HepG2 (cell line): Measurements from ENCODE around the gene NR1I2. TPM values are rescaled to one million over a fixed set of nuclear protein-coding genes. Genes with fewer than 3 reads are reported as not detected.

ENCODE experiments used
- CHD4 ChIP-seq: fragments of 200-600 bp; sonication (generic); IDR thresholded peaks from 2 replicates; pipeline ENCODE4 v1.7.0; 2017; ENCODE audit warnings: mild to moderate bottlenecking, low read length, borderline replicate concordance
- EZH2 ChIP-seq: conservative IDR thresholded peaks from 2 replicates; pipeline ENCODE4 v1.6.1; 2012; ENCODE audit warnings: mild to moderate bottlenecking, low read depth, low read length, moderate library complexity
- FOSL1 ChIP-seq: sonication (generic); formaldehyde crosslinking; IDR thresholded peaks from 2 replicates; pipeline ENCODE4 v1.9.0; 2021; ENCODE audit warnings: missing genetic modification reagents, borderline replicate concordance
- HHEX ChIP-seq: IDR thresholded peaks from 2 replicates; pipeline ENCODE4 v1.6.1; 2016; ENCODE audit warnings: control low read depth
- JUND ChIP-seq: sonication (generic); formaldehyde crosslinking; IDR thresholded peaks from 2 replicates; pipeline ENCODE4 v1.8.0; 2022; ENCODE audit warnings: mild to moderate bottlenecking, missing genetic modification reagents
- MEIS1 ChIP-seq: sonication (generic); formaldehyde crosslinking; IDR thresholded peaks from 2 replicates; pipeline ENCODE4 v1.9.0; 2021; ENCODE audit warnings: mild to moderate bottlenecking, missing genetic modification reagents, moderate library complexity, borderline replicate concordance
- MTF2 ChIP-seq: sonication (generic); formaldehyde crosslinking; IDR thresholded peaks from 2 replicates; pipeline ENCODE4 v1.5.0; 2020; ENCODE audit warnings: missing genetic modification reagents, borderline replicate concordance
- NFKBIZ ChIP-seq: IDR thresholded peaks from 2 replicates; pipeline ENCODE4 v1.6.1; 2018; ENCODE audit warnings: missing genetic modification reagents, missing compliant biosample characterization
- NKX3-1 ChIP-seq: sonication (generic); formaldehyde crosslinking; IDR thresholded peaks from 2 replicates; pipeline ENCODE4 v1.5.0; 2020; ENCODE audit warnings: missing genetic modification reagents
- PAWR ChIP-seq: sonication (generic); formaldehyde crosslinking; IDR thresholded peaks from 2 replicates; pipeline ENCODE4 v1.4.0; 2020; ENCODE audit warnings: missing genetic modification reagents, mild to moderate bottlenecking, borderline replicate concordance
- PPARG ChIP-seq: conservative IDR thresholded peaks from 2 replicates; pipeline ENCODE4 v1.6.1; 2016; ENCODE audit warnings: missing biosample characterization, missing genetic modification reagents
- RFX3 ChIP-seq: IDR thresholded peaks from 2 replicates; pipeline ENCODE4 v1.6.1; 2016; ENCODE audit warnings: missing biosample characterization, missing genetic modification reagents
- ZNF180 ChIP-seq: sonication (generic); formaldehyde crosslinking; IDR thresholded peaks from 2 replicates; pipeline ENCODE4 v1.4.0; 2020; ENCODE audit warnings: low read depth, missing genetic modification reagents, borderline replicate concordance
- ZNF780A ChIP-seq: sonication (generic); formaldehyde crosslinking; IDR thresholded peaks from 2 replicates; pipeline ENCODE4 v1.8.0; 2022; ENCODE audit warnings: mild to moderate bottlenecking, missing genetic modification reagents, moderate library complexity
- polyA plus RNA-seq, 8 experiments: library from polyadenylated mRNA; depleted of rRNA in 3 of 8; stranded (reverse) in 7 of 8; unstranded in 1 of 8; fragments of >200 nt; fragmentation: Illumina TruSeq in 4 of 8; extraction: Trizol in 4 of 8; gene quantifications; 2 replicates each; pipeline versions ENCODE4 v1.2.1 to v1.2.3, GENCODE V29; 2011 to 2016; ENCODE audit warnings: low read depth in 4 of 8, missing spikeins in 1 of 8, mixed read lengths in 1 of 8; ENCODE audit not compliant: insufficient read depth in 1 of 8
- total RNA-seq, 5 experiments: library from RNA; depleted of rRNA; stranded (reverse); fragments of >200 nt; fragmentation: Illumina TruSeq; extraction: Trizol; gene quantifications; 2 replicates each; pipeline ENCODE4 v1.2.3, GENCODE V29; 2016; ENCODE audit warnings: low read depth in 1 of 5
- TF ChIP-seq, protein P1 (sequence below): IDR thresholded peaks from 2 replicates; pipeline ENCODE4 v1.6.1; 2016
- TF ChIP-seq, protein P2 (sequence below): sonication (generic); formaldehyde crosslinking; IDR thresholded peaks from 2 replicates; pipeline ENCODE4 v1.4.0; 2020; ENCODE audit warnings: missing genetic modification reagents
- TF ChIP-seq, protein P3 (sequence below): sonication (generic); formaldehyde crosslinking; IDR thresholded peaks from 2 replicates; pipeline ENCODE4 v1.4.0; 2020; ENCODE audit warnings: missing genetic modification reagents
- TF ChIP-seq, protein P4 (sequence below): sonication (generic); formaldehyde crosslinking; conservative IDR thresholded peaks from 2 replicates; pipeline ENCODE4 v1.8.1; 2023; ENCODE audit warnings: missing genetic modification reagents
- TF ChIP-seq, protein P5 (sequence below): sonication (generic); formaldehyde crosslinking; IDR thresholded peaks from 2 replicates; pipeline ENCODE4 v1.4.0; 2020; ENCODE audit warnings: mild to moderate bottlenecking, missing genetic modification reagents
- TF ChIP-seq, protein P6 (sequence below): sonication (generic); formaldehyde crosslinking; IDR thresholded peaks from 2 replicates; pipeline ENCODE4 v1.5.0; 2020; ENCODE audit warnings: mild to moderate bottlenecking, missing genetic modification reagents, moderate library complexity
- TF ChIP-seq, protein P7 (sequence below): sonication (generic); formaldehyde crosslinking; IDR thresholded peaks from 2 replicates; pipeline ENCODE4 v1.8.0; 2022; ENCODE audit warnings: missing genetic modification reagents, mild to moderate bottlenecking, borderline replicate concordance

NR1I2 gene
- total and polyA plus RNA-seq, 2 of the 13 experiments (the other 11 are each of a cell fraction or from before 2014, with no cell fraction given) = 8.8 to 13.4 TPM

DNA sequence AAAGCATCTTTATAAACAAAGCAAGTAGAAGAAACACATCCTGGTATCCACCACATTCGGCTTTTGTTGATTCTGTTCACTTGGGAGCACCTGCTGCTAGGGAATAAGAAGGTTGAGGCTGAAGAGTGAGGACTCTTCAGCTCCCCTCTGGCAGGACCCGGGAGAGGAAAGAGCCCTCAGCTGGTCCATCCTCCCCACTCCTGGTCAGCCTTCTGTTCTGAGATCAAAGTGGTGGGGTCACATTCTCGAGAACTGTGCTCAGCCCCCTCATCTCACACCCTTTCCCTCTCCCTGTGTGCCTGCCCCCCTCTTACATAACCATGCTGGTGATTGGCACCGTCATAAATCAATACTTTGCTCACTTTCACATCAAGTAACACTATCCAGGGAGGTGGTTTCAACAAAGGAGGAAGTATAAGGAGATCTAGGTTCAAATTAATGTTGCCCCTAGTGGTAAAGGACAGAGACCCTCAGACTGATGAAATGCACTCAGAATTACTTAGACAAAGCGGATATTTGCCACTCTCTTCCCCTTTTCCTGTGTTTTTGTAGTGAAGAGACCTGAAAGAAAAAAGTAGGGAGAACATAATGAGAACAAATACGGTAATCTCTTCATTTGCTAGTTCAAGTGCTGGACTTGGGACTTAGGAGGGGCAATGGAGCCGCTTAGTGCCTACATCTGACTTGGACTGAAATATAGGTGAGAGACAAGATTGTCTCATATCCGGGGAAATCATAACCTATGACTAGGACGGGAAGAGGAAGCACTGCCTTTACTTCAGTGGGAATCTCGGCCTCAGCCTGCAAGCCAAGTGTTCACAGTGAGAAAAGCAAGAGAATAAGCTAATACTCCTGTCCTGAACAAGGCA, at the start of gene NR1I2 (continued):
- TF ChIP-seq, protein P1, sequence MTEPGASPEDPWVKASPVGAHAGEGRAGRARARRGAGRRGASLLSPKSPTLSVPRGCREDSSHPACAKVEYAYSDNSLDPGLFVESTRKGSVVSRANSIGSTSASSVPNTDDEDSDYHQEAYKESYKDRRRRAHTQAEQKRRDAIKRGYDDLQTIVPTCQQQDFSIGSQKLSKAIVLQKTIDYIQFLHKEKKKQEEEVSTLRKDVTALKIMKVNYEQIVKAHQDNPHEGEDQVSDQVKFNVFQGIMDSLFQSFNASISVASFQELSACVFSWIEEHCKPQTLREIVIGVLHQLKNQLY (CRISPR knock-in tag) = no peak
- TF ChIP-seq PPARG (CRISPR knock-in tag) (0 out of 2 replicates have a peak, but pooled peaks have one; percentile 13), MEIS1 (CRISPR knock-in tag) (no peak), FOSL1 (CRISPR knock-in tag) (no peak), PAWR (CRISPR knock-in tag) (no peak), NKX3-1 (CRISPR knock-in tag) (no peak), ZNF780A (no peak), JUND (CRISPR knock-in tag) (no peak), ZNF180 (CRISPR knock-in tag) (no peak), MTF2 (CRISPR knock-in tag) (no peak), RFX3 (CRISPR knock-in tag) (no peak), EZH2 (no peak), HHEX (no peak), CHD4 (no peak), NFKBIZ (CRISPR knock-in tag) (no peak)
- TF ChIP-seq, protein P2, sequence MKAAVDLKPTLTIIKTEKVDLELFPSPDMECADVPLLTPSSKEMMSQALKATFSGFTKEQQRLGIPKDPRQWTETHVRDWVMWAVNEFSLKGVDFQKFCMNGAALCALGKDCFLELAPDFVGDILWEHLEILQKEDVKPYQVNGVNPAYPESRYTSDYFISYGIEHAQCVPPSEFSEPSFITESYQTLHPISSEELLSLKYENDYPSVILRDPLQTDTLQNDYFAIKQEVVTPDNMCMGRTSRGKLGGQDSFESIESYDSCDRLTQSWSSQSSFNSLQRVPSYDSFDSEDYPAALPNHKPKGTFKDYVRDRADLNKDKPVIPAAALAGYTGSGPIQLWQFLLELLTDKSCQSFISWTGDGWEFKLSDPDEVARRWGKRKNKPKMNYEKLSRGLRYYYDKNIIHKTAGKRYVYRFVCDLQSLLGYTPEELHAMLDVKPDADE (CRISPR knock-in tag) = no peak
- TF ChIP-seq, protein P3, sequence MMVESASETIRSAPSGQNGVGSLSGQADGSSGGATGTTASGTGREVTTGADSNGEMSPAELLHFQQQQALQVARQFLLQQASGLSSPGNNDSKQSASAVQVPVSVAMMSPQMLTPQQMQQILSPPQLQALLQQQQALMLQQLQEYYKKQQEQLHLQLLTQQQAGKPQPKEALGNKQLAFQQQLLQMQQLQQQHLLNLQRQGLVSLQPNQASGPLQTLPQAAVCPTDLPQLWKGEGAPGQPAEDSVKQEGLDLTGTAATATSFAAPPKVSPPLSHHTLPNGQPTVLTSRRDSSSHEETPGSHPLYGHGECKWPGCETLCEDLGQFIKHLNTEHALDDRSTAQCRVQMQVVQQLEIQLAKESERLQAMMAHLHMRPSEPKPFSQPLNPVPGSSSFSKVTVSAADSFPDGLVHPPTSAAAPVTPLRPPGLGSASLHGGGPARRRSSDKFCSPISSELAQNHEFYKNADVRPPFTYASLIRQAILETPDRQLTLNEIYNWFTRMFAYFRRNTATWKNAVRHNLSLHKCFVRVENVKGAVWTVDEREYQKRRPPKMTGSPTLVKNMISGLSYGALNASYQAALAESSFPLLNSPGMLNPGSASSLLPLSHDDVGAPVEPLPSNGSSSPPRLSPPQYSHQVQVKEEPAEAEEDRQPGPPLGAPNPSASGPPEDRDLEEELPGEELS (CRISPR knock-in tag) = no peak
- TF ChIP-seq, protein P4, sequence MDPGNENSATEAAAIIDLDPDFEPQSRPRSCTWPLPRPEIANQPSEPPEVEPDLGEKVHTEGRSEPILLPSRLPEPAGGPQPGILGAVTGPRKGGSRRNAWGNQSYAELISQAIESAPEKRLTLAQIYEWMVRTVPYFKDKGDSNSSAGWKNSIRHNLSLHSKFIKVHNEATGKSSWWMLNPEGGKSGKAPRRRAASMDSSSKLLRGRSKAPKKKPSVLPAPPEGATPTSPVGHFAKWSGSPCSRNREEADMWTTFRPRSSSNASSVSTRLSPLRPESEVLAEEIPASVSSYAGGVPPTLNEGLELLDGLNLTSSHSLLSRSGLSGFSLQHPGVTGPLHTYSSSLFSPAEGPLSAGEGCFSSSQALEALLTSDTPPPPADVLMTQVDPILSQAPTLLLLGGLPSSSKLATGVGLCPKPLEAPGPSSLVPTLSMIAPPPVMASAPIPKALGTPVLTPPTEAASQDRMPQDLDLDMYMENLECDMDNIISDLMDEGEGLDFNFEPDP (CRISPR knock-in tag) = no peak
- TF ChIP-seq, protein P5, sequence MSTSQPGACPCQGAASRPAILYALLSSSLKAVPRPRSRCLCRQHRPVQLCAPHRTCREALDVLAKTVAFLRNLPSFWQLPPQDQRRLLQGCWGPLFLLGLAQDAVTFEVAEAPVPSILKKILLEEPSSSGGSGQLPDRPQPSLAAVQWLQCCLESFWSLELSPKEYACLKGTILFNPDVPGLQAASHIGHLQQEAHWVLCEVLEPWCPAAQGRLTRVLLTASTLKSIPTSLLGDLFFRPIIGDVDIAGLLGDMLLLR (CRISPR knock-in tag) = no peak
- TF ChIP-seq, protein P6, sequence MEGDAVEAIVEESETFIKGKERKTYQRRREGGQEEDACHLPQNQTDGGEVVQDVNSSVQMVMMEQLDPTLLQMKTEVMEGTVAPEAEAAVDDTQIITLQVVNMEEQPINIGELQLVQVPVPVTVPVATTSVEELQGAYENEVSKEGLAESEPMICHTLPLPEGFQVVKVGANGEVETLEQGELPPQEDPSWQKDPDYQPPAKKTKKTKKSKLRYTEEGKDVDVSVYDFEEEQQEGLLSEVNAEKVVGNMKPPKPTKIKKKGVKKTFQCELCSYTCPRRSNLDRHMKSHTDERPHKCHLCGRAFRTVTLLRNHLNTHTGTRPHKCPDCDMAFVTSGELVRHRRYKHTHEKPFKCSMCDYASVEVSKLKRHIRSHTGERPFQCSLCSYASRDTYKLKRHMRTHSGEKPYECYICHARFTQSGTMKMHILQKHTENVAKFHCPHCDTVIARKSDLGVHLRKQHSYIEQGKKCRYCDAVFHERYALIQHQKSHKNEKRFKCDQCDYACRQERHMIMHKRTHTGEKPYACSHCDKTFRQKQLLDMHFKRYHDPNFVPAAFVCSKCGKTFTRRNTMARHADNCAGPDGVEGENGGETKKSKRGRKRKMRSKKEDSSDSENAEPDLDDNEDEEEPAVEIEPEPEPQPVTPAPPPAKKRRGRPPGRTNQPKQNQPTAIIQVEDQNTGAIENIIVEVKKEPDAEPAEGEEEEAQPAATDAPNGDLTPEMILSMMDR (CRISPR knock-in tag) = peak; percentile 38; the same call in 1 of the 2 replicates
- TF ChIP-seq, protein P7, sequence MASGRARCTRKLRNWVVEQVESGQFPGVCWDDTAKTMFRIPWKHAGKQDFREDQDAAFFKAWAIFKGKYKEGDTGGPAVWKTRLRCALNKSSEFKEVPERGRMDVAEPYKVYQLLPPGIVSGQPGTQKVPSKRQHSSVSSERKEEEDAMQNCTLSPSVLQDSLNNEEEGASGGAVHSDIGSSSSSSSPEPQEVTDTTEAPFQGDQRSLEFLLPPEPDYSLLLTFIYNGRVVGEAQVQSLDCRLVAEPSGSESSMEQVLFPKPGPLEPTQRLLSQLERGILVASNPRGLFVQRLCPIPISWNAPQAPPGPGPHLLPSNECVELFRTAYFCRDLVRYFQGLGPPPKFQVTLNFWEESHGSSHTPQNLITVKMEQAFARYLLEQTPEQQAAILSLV (CRISPR knock-in tag) = no peak
